C4-2B (cell line): ENCODE results near the gene FOXO4.

Source experiments
- H3K27ac ChIP-seq: fragments of 450-650 bp; 2 replicates; pipeline ENCODE4 v1.5.1; 2017
- CTCF ChIP-seq: fragments of 450-650 bp; conservative IDR thresholded peaks from 2 replicates; pipeline ENCODE4 v1.5.1; 2017; ENCODE audit warnings: mild to moderate bottlenecking
- ZFX ChIP-seq: fragments of 450-650 bp; IDR thresholded peaks from 2 replicates; pipeline ENCODE4 v1.6.1; 2017

Gene FOXO4

GRCh38 chrX:71118032-71118984, 22.7 kb downstream of the FOXO4 start, which contains the start of gene MED12:
Gene MED12, plus strand, starts transcription at chrX:71118596. Its CDS starts 159 bp downstream, at chrX:71118755.
- no peak for TF ChIP-seq CTCF
- H3K27ac ChIP-seq = peak within 1 kb of the TSS; percentile 86

- no peak for TF ChIP-seq ZFX
- TF ChIP-seq CTCF = no peak
- H3K27ac ChIP-seq = peak overlapping the region; percentile 86
These were observed 23.4 kb downstream of the FOXO4 start for GRCh38 chrX:71118985-71119535.

GRCh38 chrX:71128166-71128833, 32.6 kb downstream of the FOXO4 start:
- no peak overlapping the region for H3K27ac ChIP-seq
- no peak for TF ChIP-seq ZFX
- TF ChIP-seq CTCF = no peak

GRCh38 chrX:71128915-71129765, 33.5 kb downstream of the FOXO4 start:
- H3K27ac ChIP-seq = no peak overlapping the region
- no peak for TF ChIP-seq ZFX
- TF ChIP-seq CTCF = peak; percentile 82

GRCh38 chrX:71131510-71131909, 35.9 kb downstream of the FOXO4 start:
- no peak overlapping the region for H3K27ac ChIP-seq
- TF ChIP-seq ZFX (no peak), CTCF (no peak)

- no peak for TF ChIP-seq ZFX
- no peak for TF ChIP-seq CTCF
- H3K27ac ChIP-seq = no peak overlapping the region
These were observed 44.8 kb downstream of the FOXO4 start for GRCh38 chrX:71140440-71140839.
